ENCODE data around the gene ATP2C2.

The ATP2C2 gene

GRCh38 chr16:84511180-84511800, 143.0 kb downstream of the ATP2C2 start:
- Histone ChIP-seq H3K36me3 (ENCODE audit: insufficient read depth, insufficient read length, low read length) (no peaks in the 10 kb centered on the region), H3K27me3 (ENCODE audit: insufficient read depth, insufficient read length) (no peaks in the 10 kb centered on the region), H3K4me3 (ENCODE audit: insufficient read length, low read depth) (no peak overlapping the region), H3K9ac (ENCODE audit: insufficient read length, low read depth) (peak overlapping the region; percentile 59), H3K4me1 (ENCODE audit: insufficient read depth, insufficient read length) (peaks cover 17% of the 10 kb centered on the region), H3K9me3 (ENCODE audit: insufficient read depth, low read length) (no peaks in the 10 kb centered on the region)
- TF ChIP-seq SUZ12 (IDR thresholded peaks at IDR 0.05; ENCODE audit: extremely low read depth, insufficient read depth, insufficient read length) (no peak), ZNF274 (IDR thresholded peaks at IDR 0.05; ENCODE audit: low read depth, low read length) (no peak), YY1 (IDR thresholded peaks at IDR 0.05; ENCODE audit: insufficient read depth, insufficient read length) (no peak)
- DNase-seq (ENCODE audit: low read depth, low spot score), result peak; percentile 72

- Histone ChIP-seq H3K9ac (ENCODE audit: insufficient read length, low read depth) (no peak overlapping the region), H3K4me1 (ENCODE audit: insufficient read depth, insufficient read length) (peaks cover 17% of the 10 kb centered on the region), H3K36me3 (ENCODE audit: insufficient read depth, insufficient read length, low read length) (no peaks in the 10 kb centered on the region), H3K27me3 (ENCODE audit: insufficient read depth, insufficient read length) (no peaks in the 10 kb centered on the region), H3K4me3 (ENCODE audit: insufficient read length, low read depth) (no peak overlapping the region), H3K9me3 (ENCODE audit: insufficient read depth, low read length) (no peaks in the 10 kb centered on the region)
- TF ChIP-seq SUZ12 (IDR thresholded peaks at IDR 0.05; ENCODE audit: extremely low read depth, insufficient read depth, insufficient read length) (no peak), ZNF274 (IDR thresholded peaks at IDR 0.05; ENCODE audit: low read depth, low read length) (no peak), YY1 (IDR thresholded peaks at IDR 0.05; ENCODE audit: insufficient read depth, insufficient read length) (no peak)
- no peak for DNase-seq (ENCODE audit: low read depth, low spot score)
Observed at GRCh38 chr16:84511831-84512230, 143.5 kb downstream of the ATP2C2 start.

- no peak for TF ChIP-seq ZNF274 (IDR thresholded peaks at IDR 0.05; ENCODE audit: low read depth, low read length)
- no peak for TF ChIP-seq YY1 (IDR thresholded peaks at IDR 0.05; ENCODE audit: insufficient read depth, insufficient read length)
- no peak for TF ChIP-seq SUZ12 (IDR thresholded peaks at IDR 0.05; ENCODE audit: extremely low read depth, insufficient read depth, insufficient read length)
- H3K4me3 ChIP-seq (ENCODE audit: insufficient read length, low read depth), result no peak overlapping the region
- peaks cover 14% of the 10 kb centered on the region for H3K4me1 ChIP-seq (ENCODE audit: insufficient read depth, insufficient read length)
- H3K9ac ChIP-seq (ENCODE audit: insufficient read length, low read depth), result no peak overlapping the region
- no peaks in the 10 kb centered on the region for H3K9me3 ChIP-seq (ENCODE audit: insufficient read depth, low read length)
- no peaks in the 10 kb centered on the region for H3K27me3 ChIP-seq (ENCODE audit: insufficient read depth, insufficient read length)
- DNase-seq (ENCODE audit: low read depth, low spot score), result no peak
- H3K36me3 ChIP-seq (ENCODE audit: insufficient read depth, insufficient read length, low read length), result no peaks in the 10 kb centered on the region
Observed at GRCh38 chr16:84513123-84513522, 144.8 kb downstream of the ATP2C2 start.

DNA sequence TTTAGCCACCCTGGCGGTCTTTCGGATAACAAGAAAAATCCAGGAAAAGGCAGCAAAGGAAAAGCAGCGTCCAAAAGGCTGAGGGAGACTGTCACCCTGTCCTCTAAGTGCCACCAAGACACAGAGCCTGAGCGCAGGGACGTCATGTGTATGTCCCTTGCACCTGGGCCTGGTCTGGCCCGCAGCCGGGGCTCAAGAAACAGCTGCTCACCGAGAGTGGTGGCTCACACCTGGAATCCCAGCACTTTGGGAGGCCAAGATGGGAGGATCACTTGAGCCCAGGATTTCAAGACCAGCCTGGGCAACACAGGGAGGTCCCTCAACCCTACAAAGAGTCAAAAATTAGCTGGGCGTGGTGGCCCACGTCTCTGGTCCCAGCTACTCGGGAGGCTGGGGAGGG, 145.3 kb downstream of the ATP2C2 start:
- H3K9ac ChIP-seq (ENCODE audit: insufficient read length, low read depth), result no peak overlapping the region

More for the DNA sequence above, 145.3 kb downstream of the ATP2C2 start:
- no peak overlapping the region for H3K4me3 ChIP-seq (ENCODE audit: insufficient read length, low read depth)
- peaks cover 14% of the 10 kb centered on the region for H3K4me1 ChIP-seq (ENCODE audit: insufficient read depth, insufficient read length)
- H3K27me3 ChIP-seq (ENCODE audit: insufficient read depth, insufficient read length), result no peaks in the 10 kb centered on the region
- TF ChIP-seq YY1 (IDR thresholded peaks at IDR 0.05; ENCODE audit: insufficient read depth, insufficient read length) (no peak), SUZ12 (IDR thresholded peaks at IDR 0.05; ENCODE audit: extremely low read depth, insufficient read depth, insufficient read length) (no peak), ZNF274 (IDR thresholded peaks at IDR 0.05; ENCODE audit: low read depth, low read length) (no peak)
- DNase-seq (ENCODE audit: low read depth, low spot score), result no peak
- no peaks in the 10 kb centered on the region for H3K9me3 ChIP-seq (ENCODE audit: insufficient read depth, low read length)
- no peaks in the 10 kb centered on the region for H3K36me3 ChIP-seq (ENCODE audit: insufficient read depth, insufficient read length, low read length)
